GM12892 (cell line): ENCODE data around the gene PML.
"Not testable (repeated sequence)": the region's sequence is repeated elsewhere in the genome, so short reads cannot be mapped to it uniquely, and the experiment has no call there.

Source experiments
- POLR2A ChIP-seq: IDR thresholded peaks from 2 replicates; pipeline ENCODE4 v1.6.1; 2011; ENCODE audit warnings: low read depth, low read length, control low read depth
- POLR2AphosphoS5 ChIP-seq: IDR thresholded peaks from 2 replicates; pipeline ENCODE4 v1.6.1; 2011; ENCODE audit warnings: low read depth, low read length, control low read depth
- TAF1 ChIP-seq: IDR thresholded peaks from 2 replicates; pipeline ENCODE4 v1.6.1; 2011; ENCODE audit warnings: low read depth, mild to moderate bottlenecking, control low read depth, low read length, borderline replicate concordance

GRCh38 chr15:74064822-74065221, 70.3 kb downstream of the PML start:
- TF ChIP-seq POLR2AphosphoS5, POLR2A, TAF1: not testable (repeated sequence)
